CD4-positive, alpha-beta memory T cell (primary cell): ENCODE data around the gene CDK11A. TPM values are rescaled to one million over a fixed set of nuclear protein-coding genes. Genes with fewer than 3 reads are reported as not detected.
A peak's percentile ranks its signal among the peaks of the same experiment; 100 is the strongest.
"Not testable (repeated sequence)": the region's sequence is repeated elsewhere in the genome, so short reads cannot be mapped to it uniquely, and the experiment has no call there.

Source experiments
- CTCF ChIA-PET: fragments of 350-600 bp; sonication (Branson Sonifier 250); formaldehyde crosslinking; loops from one replicate; lab custom pipeline; 2021; ENCODE audit warnings: inconsistent platforms; ENCODE audit not compliant: partially characterized antibody; lab: Charles Lee
- POLR2A ChIA-PET: fragments of 350-600 bp; sonication (Branson Sonifier 250); formaldehyde crosslinking; loops from one replicate; lab custom pipeline; 2021; ENCODE audit not compliant: partially characterized antibody; lab: Charles Lee
- DNase-seq, 5 donors: peaks; one replicate each; pipeline versions ENCODE4 v3.0.0 to v3.0.0-alpha.2; 2020 to 2022; ENCODE audit warnings: mixed read lengths in 1 of 5
- H3K27ac ChIP-seq: one replicate; pipeline ENCODE4 v1.7.0; 2013; ENCODE audit warnings: low read depth, low read length
- H3K27me3 ChIP-seq: 2 replicates; pipeline ENCODE4 v1.7.0; 2013; ENCODE audit warnings: mild to moderate bottlenecking, low read length, moderate library complexity; ENCODE audit not compliant: insufficient read depth
- H3K36me3 ChIP-seq: 2 replicates; pipeline ENCODE4 v1.7.0; 2013; ENCODE audit warnings: mild to moderate bottlenecking, low read length, moderate library complexity; ENCODE audit not compliant: insufficient read depth
- H3K4me1 ChIP-seq: 2 replicates; pipeline ENCODE4 v1.7.0; 2013; ENCODE audit warnings: mild to moderate bottlenecking, low read length, moderate library complexity; ENCODE audit not compliant: insufficient read depth
- H3K4me3 ChIP-seq, 2 donors: one replicate each; pipeline ENCODE4 v1.7.0; 2013; ENCODE audit warnings: low read length in 2 of 2, mild to moderate bottlenecking in 1 of 2
- H3K9me3 ChIP-seq, 2 donors: one replicate each; pipeline ENCODE4 v1.7.0; 2013; ENCODE audit warnings: low read length in 2 of 2, control low read depth in 1 of 2; ENCODE audit not compliant: control insufficient read depth in 1 of 2
- H3K27ac Mint-ChIP-seq, 7 donors: one replicate each; pipeline ENCODE4 v1.8.0; 2020 to 2021; ENCODE audit warnings: mixed read lengths in 7 of 7, mild to moderate bottlenecking in 6 of 7, inconsistent platforms in 3 of 7, moderate library complexity in 3 of 7
- H3K27me3 Mint-ChIP-seq, 2 donors: one replicate each; pipeline ENCODE4 v1.8.0; 2020 to 2021; ENCODE audit warnings: mixed read lengths in 2 of 2
- H3K36me3 Mint-ChIP-seq, 2 donors: one replicate each; pipeline ENCODE4 v1.8.0; 2020 to 2021; ENCODE audit warnings: mixed read lengths in 2 of 2, inconsistent platforms in 1 of 2, mild to moderate bottlenecking in 1 of 2
- H3K4me1 Mint-ChIP-seq, 4 donors: one replicate each; pipeline ENCODE4 v1.8.0; 2020 to 2021; ENCODE audit warnings: mixed read lengths in 4 of 4, mild to moderate bottlenecking in 1 of 4
- H3K4me3 Mint-ChIP-seq, 8 donors: one replicate each; pipeline ENCODE4 v1.8.0; 2020 to 2021; ENCODE audit warnings: mixed read lengths in 8 of 8, mild to moderate bottlenecking in 7 of 8, moderate library complexity in 6 of 8, inconsistent platforms in 3 of 8
- H3K9me3 Mint-ChIP-seq, 8 donors: one replicate each; pipeline ENCODE4 v1.8.0; 2020 to 2021; ENCODE audit warnings: mixed read lengths in 8 of 8, mild to moderate bottlenecking in 5 of 8, inconsistent platforms in 3 of 8, moderate library complexity in 1 of 8
- intact Hi-C: fragments of 100-400 bp; cut with micrococcal nuclease; formaldehyde crosslinking; loops from one replicate; pipeline ENCODE4 v1.15.1; 2023
- polyA plus RNA-seq, 2 donors: library from polyadenylated mRNA; unstranded; fragments of 300-500 nt; fragmentation: Illumina TruSeq; gene quantifications; one replicate each; pipeline ENCODE4 v1.2.3, GENCODE V29; 2021
- total RNA-seq, 2 experiments: library from RNA; stranded (reverse); gene quantifications; one replicate each; pipeline ENCODE4 v1.2.3, GENCODE V29; 2021

Gene CDK11A
- total RNA-seq (100 to 1,000 TPM; 148 to 162 TPM), polyA plus RNA-seq (10 to 100 TPM in 1 of 2 donors, 1 to 10 TPM in 1; 7.2 to 24.0 TPM)

- H3K27me3 ChIP-seq, H3K27me3 Mint-ChIP-seq, H3K9me3 ChIP-seq, H3K9me3 Mint-ChIP-seq: not testable (repeated sequence)
- ChIA-PET POLR2A (interaction anchor here (0.6 to 1.3 kb wide), 6 partner anchors 53 to 184 kb away, joined by 3 to 9 read pairs (median 6); partner anchors contain the start of gene MIB2), CTCF (interaction anchor here (0.7 to 1.3 kb wide), 2 partner anchors 55 to 182 kb away, joined by 3 read pairs; no protein-coding TSS in a partner anchor)
- peak; percentile 95 to 100 (median 99) for DNase-seq
- Mint-ChIP-seq H3K4me3 (peak within 1 kb of the TSS; percentile 90 to 99 (median 94)), H3K4me1 (peaks cover 10 to 28% (median 19%) of the 10 kb centered on the region in 4 donors), H3K36me3 (peaks cover 18 to 27% of the 10 kb centered on the region in 2 donors), H3K27ac (peak within 1 kb of the TSS; percentile 94 to 99 (median 98))
- Histone ChIP-seq H3K4me3 (peak within 1 kb of the TSS in 1 of 2 donors; percentile 87), H3K27ac (peak within 1 kb of the TSS; percentile 87), H3K4me1 (peaks cover 25% of the 10 kb centered on the region), H3K36me3 (peaks cover 11% of the 10 kb centered on the region)
- intact Hi-C loops = loop anchor here (2.0 to 5.0 kb wide), 2 partner anchors 55 to 183 kb away; partner anchors contain the start of gene NADK
Observed at GRCh38 chr1:1724035-1724864, at the start of gene CDK11A. Gene CDK11A (minus strand): TSS chr1:1724357. CDS start chr1:1722818, 1,539 bp downstream.

DNA sequence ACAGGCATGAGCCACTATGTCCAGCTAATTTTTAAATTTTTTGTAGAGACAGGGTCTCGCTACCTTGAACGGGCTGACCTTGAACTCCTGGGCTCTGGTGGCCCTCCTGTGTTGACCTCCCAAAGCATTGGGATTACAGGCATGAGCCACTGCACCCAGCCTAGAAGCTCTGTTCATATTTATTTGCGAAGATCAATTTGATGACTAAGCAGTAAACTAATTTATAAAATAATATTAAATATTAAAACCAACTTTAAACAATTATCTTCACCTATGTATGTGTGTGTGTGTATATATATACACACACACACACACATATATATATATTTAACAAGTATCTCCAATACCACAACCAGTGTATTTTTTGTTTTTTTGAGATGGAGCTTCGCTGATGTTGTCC is 49.7 kb upstream of the CDK11A start:
- ChIA-PET POLR2A (no interaction called here), CTCF (no interaction called here)
- Histone ChIP-seq H3K9me3 (no peaks in the 10 kb centered on the region), H3K36me3 (peaks cover 4% of the 10 kb centered on the region), H3K27ac (no peak overlapping the region), H3K4me1 (peaks cover 27% of the 10 kb centered on the region), H3K27me3 (no peaks in the 10 kb centered on the region), H3K4me3 (no peak overlapping the region)
- Mint-ChIP-seq H3K4me1 (peaks cover 22 to 32% (median 28%) of the 10 kb centered on the region in 4 donors), H3K27ac (no peak overlapping the region), H3K36me3 (peaks cover 17 to 20% of the 10 kb centered on the region in 2 donors), H3K4me3 (no peak overlapping the region), H3K9me3 (peaks cover 0 to 4% (median 1%) of the 10 kb centered on the region in 8 donors), H3K27me3 (no peaks in the 10 kb centered on the region)
- intact Hi-C loops = no loop called here
- no peak for DNase-seq

- H3K27ac Mint-ChIP-seq = peak overlapping the region in 1 of 7 donors; percentile 68
- no peak overlapping the region for H3K27ac ChIP-seq
Observed at GRCh38 chr1:1771096-1771495, 46.9 kb upstream of the CDK11A start.

DNA sequence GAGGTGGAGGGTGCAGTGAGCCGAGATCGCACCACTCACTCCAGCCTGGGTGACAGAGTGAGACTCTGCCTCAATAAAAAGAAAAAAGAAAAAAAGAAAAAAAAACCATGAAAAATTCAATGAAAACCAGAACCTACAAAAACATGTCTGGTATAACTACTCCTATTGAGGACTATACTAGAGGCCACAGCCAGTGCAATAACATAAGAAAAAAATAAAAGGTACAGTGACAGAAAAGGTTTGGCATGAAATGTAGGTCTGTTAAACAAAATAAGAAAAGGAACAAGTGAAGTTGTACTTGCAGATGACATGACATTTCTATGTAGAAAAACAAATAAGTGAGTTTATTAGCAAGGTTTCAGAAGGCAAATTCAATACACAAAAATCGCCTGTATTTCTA is 45.9 kb upstream of the CDK11A start:
- no peak overlapping the region for H3K4me3 Mint-ChIP-seq
- CTCF ChIA-PET = no interaction called here

More at GRCh38 chr1:1771096-1771495, 46.9 kb upstream of the CDK11A start:
- DNase-seq = no peak
- POLR2A ChIA-PET = no interaction called here
- intact Hi-C loops = no loop called here
- H3K4me1 ChIP-seq = peaks cover 9% of the 10 kb centered on the region
- Mint-ChIP-seq H3K27me3 (no peaks in the 10 kb centered on the region), H3K4me3 (peak overlapping the region in 1 of 8 donors; percentile 4), H3K9me3 (peaks cover 0 to 4% (median 1%) of the 10 kb centered on the region in 8 donors), H3K36me3 (peaks cover 19 to 27% of the 10 kb centered on the region in 2 donors), H3K4me1 (peaks cover 14 to 19% (median 17%) of the 10 kb centered on the region in 4 donors)
- no peaks in the 10 kb centered on the region for H3K27me3 ChIP-seq
- peaks cover 8% of the 10 kb centered on the region for H3K36me3 ChIP-seq
- CTCF ChIA-PET = no interaction called here
- no peaks in the 10 kb centered on the region for H3K9me3 ChIP-seq
- H3K4me3 ChIP-seq = no peak overlapping the region

GRCh38 chr1:1768249-1768992 is 44.3 kb upstream of the CDK11A start:
- H3K27ac ChIP-seq = no peak overlapping the region
- H3K36me3 ChIP-seq = peaks cover 18% of the 10 kb centered on the region
- Mint-ChIP-seq H3K36me3 (peaks cover 27 to 30% of the 10 kb centered on the region in 2 donors), H3K4me3 (no peak overlapping the region), H3K27ac (no peak overlapping the region), H3K27me3 (no peaks in the 10 kb centered on the region), H3K4me1 (peaks cover 3 to 9% (median 4%) of the 10 kb centered on the region in 4 donors), H3K9me3 (peaks cover 0 to 4% (median 1%) of the 10 kb centered on the region in 8 donors)
- CTCF ChIA-PET = interaction anchor here (0.7 to 1.0 kb wide), 2 partner anchors 9 to 116 kb away, joined by 3 read pairs; no protein-coding TSS in a partner anchor
- no peaks in the 10 kb centered on the region for H3K9me3 ChIP-seq
- DNase-seq = no peak
- H3K4me3 ChIP-seq = no peak overlapping the region
- intact Hi-C loops = no loop called here
- H3K4me1 ChIP-seq = no peaks in the 10 kb centered on the region
- POLR2A ChIA-PET = interaction anchor here (1.6 kb wide), 1 partner anchor 12 kb away, joined by 3 read pairs; no protein-coding TSS in a partner anchor
- no peaks in the 10 kb centered on the region for H3K27me3 ChIP-seq

More for the DNA sequence above, 45.9 kb upstream of the CDK11A start:
- peaks cover 0 to 4% (median 1%) of the 10 kb centered on the region in 8 donors for H3K9me3 Mint-ChIP-seq
- H3K27me3 Mint-ChIP-seq = no peaks in the 10 kb centered on the region
- no peaks in the 10 kb centered on the region for H3K27me3 ChIP-seq
- POLR2A ChIA-PET = no interaction called here
- intact Hi-C loops = no loop called here
- H3K4me3 ChIP-seq = no peak overlapping the region
- DNase-seq = no peak
- no peaks in the 10 kb centered on the region for H3K9me3 ChIP-seq
- H3K27ac ChIP-seq = no peak overlapping the region
- H3K4me1 Mint-ChIP-seq = peaks cover 4 to 9% (median 7%) of the 10 kb centered on the region in 4 donors
- peak overlapping the region in 2 of 7 donors; percentile 13 to 73 for H3K27ac Mint-ChIP-seq
- no peaks in the 10 kb centered on the region for H3K4me1 ChIP-seq
- peaks cover 8% of the 10 kb centered on the region for H3K36me3 ChIP-seq
- peaks cover 20 to 27% of the 10 kb centered on the region in 2 donors for H3K36me3 Mint-ChIP-seq

GRCh38 chr1:1764876-1765470 is 40.8 kb upstream of the CDK11A start:
- Histone ChIP-seq H3K4me3 (no peak overlapping the region), H3K27ac (no peak overlapping the region), H3K9me3 (no peaks in the 10 kb centered on the region), H3K36me3 (peaks cover 33% of the 10 kb centered on the region), H3K27me3 (no peaks in the 10 kb centered on the region), H3K4me1 (no peaks in the 10 kb centered on the region)
- ChIA-PET CTCF (no interaction called here), POLR2A (no interaction called here)
- intact Hi-C loops = no loop called here
- Mint-ChIP-seq H3K4me3 (no peak overlapping the region), H3K27ac (no peak overlapping the region), H3K27me3 (no peaks in the 10 kb centered on the region), H3K4me1 (peaks cover 0 to 7% (median 3%) of the 10 kb centered on the region in 4 donors), H3K9me3 (peaks cover 0 to 4% (median 0%) of the 10 kb centered on the region in 8 donors), H3K36me3 (peaks cover 18 to 29% of the 10 kb centered on the region in 2 donors)
- no peak for DNase-seq
